A549 (cell line): ENCODE data around the gene ERBB3. TPM values are rescaled to one million over a fixed set of nuclear protein-coding genes. Genes with fewer than 3 reads are reported as not detected.

Experiments used
- BHLHE40 ChIP-seq: IDR thresholded peaks from 2 replicates; pipeline ENCODE4 v1.6.1; 2012; ENCODE audit warnings: low read depth, low read length, inconsistent platforms
- CBX2 ChIP-seq: fragments of 200-600 bp; sonication (generic); IDR thresholded peaks from 2 replicates; pipeline ENCODE4 v1.6.1; 2016; ENCODE audit warnings: low read depth, mild to moderate bottlenecking, borderline replicate concordance
- CBX8 ChIP-seq: fragments of 200-600 bp; sonication (generic); IDR thresholded peaks from 2 replicates; pipeline ENCODE4 v1.6.1; 2016
- CHD4 ChIP-seq: fragments of 200-600 bp; sonication (generic); IDR thresholded peaks from 2 replicates; pipeline ENCODE4 v1.6.1; 2016; ENCODE audit warnings: antibody characterized with exemption, mild to moderate bottlenecking, borderline replicate concordance
- EHF ChIP-seq: fragments of 250-450 bp; sonication (Bioruptor Pico); IDR thresholded peaks from 2 replicates; pipeline ENCODE4 v1.5.0; 2020; ENCODE audit warnings: mild to moderate bottlenecking
- EHMT2 ChIP-seq: fragments of 200-600 bp; sonication (generic); IDR thresholded peaks from 2 replicates; pipeline ENCODE4 v1.6.1; 2016; ENCODE audit warnings: antibody characterized with exemption, low read depth, mild to moderate bottlenecking, moderate library complexity
- EP300 ChIP-seq, 2 experiments: fragments of >200 bp; sonication (Bioruptor Twin); formaldehyde crosslinking; IDR thresholded peaks; 2 replicates in 1 of 2; 3 replicates in 1 of 2; pipeline ENCODE4 v1.6.1; 2016 to 2017
- FOSB ChIP-seq: fragments of 250-450 bp; sonication (Bioruptor Pico); IDR thresholded peaks from 2 replicates; pipeline ENCODE4 v1.5.0; 2020; ENCODE audit warnings: mild to moderate bottlenecking, moderate library complexity
- HDAC2 ChIP-seq: fragments of 200-600 bp; sonication (generic); IDR thresholded peaks from 2 replicates; pipeline ENCODE4 v1.6.1; 2016
- HEYL ChIP-seq: fragments of 250-450 bp; sonication (Bioruptor Pico); IDR thresholded peaks from 2 replicates; pipeline ENCODE4 v1.8.0; 2021; ENCODE audit warnings: mild to moderate bottlenecking, moderate library complexity
- HOXA7 ChIP-seq: fragments of 250-450 bp; sonication (Bioruptor Pico); IDR thresholded peaks from 2 replicates; pipeline ENCODE4 v1.5.0; 2020; ENCODE audit warnings: mild to moderate bottlenecking, moderate library complexity
- HOXB13 ChIP-seq: fragments of 250-450 bp; sonication (Bioruptor Pico); IDR thresholded peaks from 2 replicates; pipeline ENCODE4 v1.5.0; 2020; ENCODE audit warnings: low read depth, mild to moderate bottlenecking, moderate library complexity
- HOXB5 ChIP-seq: fragments of 250-450 bp; sonication (Bioruptor Pico); IDR thresholded peaks from 2 replicates; pipeline ENCODE4 v1.5.0; 2020; ENCODE audit warnings: mild to moderate bottlenecking, moderate library complexity
- MAFK ChIP-seq: fragments of 450-650 bp; IDR thresholded peaks from 2 replicates; pipeline ENCODE4 v1.6.1; 2014; ENCODE audit not compliant: partially characterized antibody
- MYC ChIP-seq: IDR thresholded peaks from 2 replicates; pipeline ENCODE4 v1.6.1; 2012; ENCODE audit warnings: mild to moderate bottlenecking, inconsistent platforms, low read length, improper control_type of control experiment, borderline replicate concordance
- NR3C1 ChIP-seq: fragments of >200 bp; sonication (Bioruptor Twin); formaldehyde crosslinking; IDR thresholded peaks from 3 replicates; pipeline ENCODE4 v1.6.1; 2017
- PHF8 ChIP-seq: fragments of 200-600 bp; sonication (generic); IDR thresholded peaks from 2 replicates; pipeline ENCODE4 v1.6.1; 2016; ENCODE audit warnings: low read depth, mild to moderate bottlenecking, antibody characterized with exemption, moderate library complexity, borderline replicate concordance
- POLR2A ChIP-seq: IDR thresholded peaks from 2 replicates; pipeline ENCODE4 v1.6.1; 2012; ENCODE audit warnings: mild to moderate bottlenecking, low read length
- POLR2AphosphoS2 ChIP-seq: conservative IDR thresholded peaks from 2 replicates; pipeline ENCODE4 v1.6.1; 2012; ENCODE audit warnings: low read length, improper control_type of control experiment, inconsistent platforms
- RAD21 ChIP-seq, 2 experiments: fragments of >200 bp in 1 of 2; sonication (Bioruptor Twin) in 1 of 2; formaldehyde crosslinking in 1 of 2; IDR thresholded peaks in 1 of 2; conservative IDR thresholded peaks in 1 of 2; 2 replicates in 1 of 2; 3 replicates in 1 of 2; pipeline ENCODE4 v1.6.1; 2012 to 2018; ENCODE audit warnings: inconsistent platforms in 1 of 2
- RFX5 ChIP-seq: fragments of 450-650 bp; IDR thresholded peaks from 2 replicates; pipeline ENCODE4 v1.7.1; 2014; ENCODE audit warnings: antibody characterized with exemption, mild to moderate bottlenecking, moderate library complexity
- SREBF2 ChIP-seq: fragments of 450-650 bp; IDR thresholded peaks from 2 replicates; pipeline ENCODE4 v1.6.1; 2014; ENCODE audit warnings: mild to moderate bottlenecking, moderate library complexity
- TP53 ChIP-seq: fragments of 250-450 bp; sonication (Bioruptor Pico); IDR thresholded peaks from 2 replicates; pipeline ENCODE4 v1.5.0; 2021; ENCODE audit warnings: mild to moderate bottlenecking, moderate library complexity
- ZFP36 ChIP-seq: fragments of 450-650 bp; IDR thresholded peaks from 2 replicates; pipeline ENCODE4 v1.6.1; 2014; ENCODE audit warnings: borderline replicate concordance; ENCODE audit not compliant: partially characterized antibody
- ZNF302 ChIP-seq: fragments of 250-450 bp; sonication (Bioruptor Pico); IDR thresholded peaks from 2 replicates; pipeline ENCODE4 v1.9.0; 2021; ENCODE audit warnings: inconsistent platforms, mild to moderate bottlenecking, moderate library complexity
- ZSCAN20 ChIP-seq: fragments of 250-450 bp; sonication (Bioruptor Pico); IDR thresholded peaks from 2 replicates; pipeline ENCODE4 v1.8.0; 2022; ENCODE audit warnings: mild to moderate bottlenecking, moderate library complexity
- polyA plus RNA-seq, 4 experiments: library from polyadenylated mRNA; depleted of rRNA in 3 of 4; stranded (reverse); fragments of >200 nt; fragmentation: RNase III in 1 of 4; extraction: RNeasy Plus Mini Kit Qiagen cat#74134 plus additional on column Dnase treatment in 1 of 4; gene quantifications; 2 replicates in 3 of 4; 3 replicates in 1 of 4; pipeline ENCODE4 v1.2.3, GENCODE V29; 2011 to 2017
- TF ChIP-seq, protein P1 (sequence below): fragments of 250-450 bp; sonication (Bioruptor Pico); IDR thresholded peaks from 2 replicates; pipeline ENCODE4 v1.5.0; 2020; ENCODE audit warnings: low read depth, mild to moderate bottlenecking, moderate library complexity
- TF ChIP-seq, protein P2 (sequence below): fragments of 200-600 bp; sonication (generic); IDR thresholded peaks from 2 replicates; pipeline ENCODE4 v1.6.1; 2016; ENCODE audit warnings: antibody characterized with exemption, mild to moderate bottlenecking, moderate library complexity
- TF ChIP-seq, protein P3 (sequence below): fragments of 250-450 bp; sonication (Bioruptor Pico); IDR thresholded peaks from 2 replicates; pipeline ENCODE4 v1.5.0; 2021; ENCODE audit warnings: mild to moderate bottlenecking, moderate library complexity, borderline replicate concordance
- TF ChIP-seq, protein P4 (sequence below): fragments of >200 bp; sonication (Bioruptor Twin); formaldehyde crosslinking; IDR thresholded peaks from 2 replicates; pipeline ENCODE4 v1.6.1; 2016
- TF ChIP-seq, protein P5 (sequence below): fragments of >200 bp; sonication (Bioruptor Twin); formaldehyde crosslinking; IDR thresholded peaks from 3 replicates; pipeline ENCODE4 v1.5.1; 2016

ERBB3 gene
- polyA plus RNA-seq, 2 of the 4 experiments (the other 2 are of a cell fraction): 2.2 to 17.0 TPM

DNA sequence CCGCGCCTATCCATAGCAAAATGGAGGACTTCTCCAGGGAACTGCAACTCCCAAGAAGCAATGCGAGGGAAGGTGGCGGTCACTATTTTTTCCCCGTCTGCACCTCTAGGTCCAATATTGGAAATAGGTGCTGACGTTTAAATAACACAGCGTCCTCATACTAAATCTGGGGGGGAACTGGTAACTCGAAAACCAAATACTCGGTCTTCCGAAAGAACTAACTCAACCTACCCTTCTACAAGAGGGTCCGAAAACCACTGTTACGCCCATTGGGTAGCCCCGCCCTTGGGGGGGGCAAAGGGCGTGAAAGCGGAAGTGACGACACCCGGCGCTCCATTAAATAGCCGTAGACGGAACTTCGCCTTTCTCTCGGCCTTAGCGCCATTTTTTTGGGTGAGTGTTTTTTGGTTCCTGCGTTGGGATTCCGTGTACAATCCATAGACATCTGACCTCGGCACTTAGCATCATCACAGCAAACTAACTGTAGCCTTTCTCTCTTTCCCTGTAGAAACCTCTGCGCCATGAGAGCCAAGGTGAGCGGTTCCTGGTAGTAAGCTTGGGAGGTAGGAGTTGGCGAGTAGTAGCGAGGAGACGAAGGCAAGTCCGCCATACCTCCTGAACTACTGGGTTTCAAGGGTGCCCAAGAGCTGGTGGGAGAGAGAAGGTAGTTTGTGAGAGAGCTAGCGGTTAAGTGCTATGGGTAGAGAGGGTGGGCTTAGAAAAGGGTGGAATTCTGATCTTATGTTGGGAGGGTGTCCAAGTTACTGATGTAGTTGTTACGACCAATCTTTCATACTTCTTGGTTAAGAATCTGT lies 36.5 kb downstream of the ERBB3 start, which contains the start of gene RPL41 (continued):
- no peak for TF ChIP-seq RAD21 (conservative IDR thresholded peaks at IDR 0.05 in 1 of 2, IDR thresholded peaks at IDR 0.05 in 1 of 2)
- 0 out of 2 replicates have a peak, but pooled peaks have one; percentile 13 for TF ChIP-seq RFX5
- no peak for TF ChIP-seq BHLHE40
- TF ChIP-seq CHD4: no peak
- no peak for TF ChIP-seq ZNF302 (CRISPR knock-in tag)
- TF ChIP-seq, protein P1, sequence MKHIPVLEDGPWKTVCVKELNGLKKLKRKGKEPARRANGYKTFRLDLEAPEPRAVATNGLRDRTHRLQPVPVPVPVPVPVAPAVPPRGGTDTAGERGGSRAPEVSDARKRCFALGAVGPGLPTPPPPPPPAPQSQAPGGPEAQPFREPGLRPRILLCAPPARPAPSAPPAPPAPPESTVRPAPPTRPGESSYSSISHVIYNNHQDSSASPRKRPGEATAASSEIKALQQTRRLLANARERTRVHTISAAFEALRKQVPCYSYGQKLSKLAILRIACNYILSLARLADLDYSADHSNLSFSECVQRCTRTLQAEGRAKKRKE: no peak
- TF ChIP-seq MYC: peak; percentile 85
- TF ChIP-seq MAFK: no peak
- TF ChIP-seq POLR2A: peak; percentile 98
- peak; percentile 76 for TF ChIP-seq HOXA7
- peak; percentile 85 for TF ChIP-seq FOSB (CRISPR knock-in tag)
- no peak for TF ChIP-seq ZSCAN20 (CRISPR knock-in tag)
- TF ChIP-seq HDAC2: no peak
- no peak for TF ChIP-seq CBX2
- TF ChIP-seq PHF8: peak; percentile 92
- TF ChIP-seq NR3C1: no peak
- TF ChIP-seq TP53 (CRISPR knock-in tag): peak; percentile 90
- TF ChIP-seq, protein P2, sequence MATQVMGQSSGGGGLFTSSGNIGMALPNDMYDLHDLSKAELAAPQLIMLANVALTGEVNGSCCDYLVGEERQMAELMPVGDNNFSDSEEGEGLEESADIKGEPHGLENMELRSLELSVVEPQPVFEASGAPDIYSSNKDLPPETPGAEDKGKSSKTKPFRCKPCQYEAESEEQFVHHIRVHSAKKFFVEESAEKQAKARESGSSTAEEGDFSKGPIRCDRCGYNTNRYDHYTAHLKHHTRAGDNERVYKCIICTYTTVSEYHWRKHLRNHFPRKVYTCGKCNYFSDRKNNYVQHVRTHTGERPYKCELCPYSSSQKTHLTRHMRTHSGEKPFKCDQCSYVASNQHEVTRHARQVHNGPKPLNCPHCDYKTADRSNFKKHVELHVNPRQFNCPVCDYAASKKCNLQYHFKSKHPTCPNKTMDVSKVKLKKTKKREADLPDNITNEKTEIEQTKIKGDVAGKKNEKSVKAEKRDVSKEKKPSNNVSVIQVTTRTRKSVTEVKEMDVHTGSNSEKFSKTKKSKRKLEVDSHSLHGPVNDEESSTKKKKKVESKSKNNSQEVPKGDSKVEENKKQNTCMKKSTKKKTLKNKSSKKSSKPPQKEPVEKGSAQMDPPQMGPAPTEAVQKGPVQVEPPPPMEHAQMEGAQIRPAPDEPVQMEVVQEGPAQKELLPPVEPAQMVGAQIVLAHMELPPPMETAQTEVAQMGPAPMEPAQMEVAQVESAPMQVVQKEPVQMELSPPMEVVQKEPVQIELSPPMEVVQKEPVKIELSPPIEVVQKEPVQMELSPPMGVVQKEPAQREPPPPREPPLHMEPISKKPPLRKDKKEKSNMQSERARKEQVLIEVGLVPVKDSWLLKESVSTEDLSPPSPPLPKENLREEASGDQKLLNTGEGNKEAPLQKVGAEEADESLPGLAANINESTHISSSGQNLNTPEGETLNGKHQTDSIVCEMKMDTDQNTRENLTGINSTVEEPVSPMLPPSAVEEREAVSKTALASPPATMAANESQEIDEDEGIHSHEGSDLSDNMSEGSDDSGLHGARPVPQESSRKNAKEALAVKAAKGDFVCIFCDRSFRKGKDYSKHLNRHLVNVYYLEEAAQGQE: peak; percentile 28; the same call in 1 of the 2 replicates
- no peak for TF ChIP-seq POLR2AphosphoS2
- TF ChIP-seq EP300 (IDR thresholded peaks at IDR 0.05): no peak
- TF ChIP-seq CBX8: no peak
- TF ChIP-seq HOXB5 (CRISPR knock-in tag): no peak
- TF ChIP-seq ZFP36: no peak
- TF ChIP-seq, protein P3, sequence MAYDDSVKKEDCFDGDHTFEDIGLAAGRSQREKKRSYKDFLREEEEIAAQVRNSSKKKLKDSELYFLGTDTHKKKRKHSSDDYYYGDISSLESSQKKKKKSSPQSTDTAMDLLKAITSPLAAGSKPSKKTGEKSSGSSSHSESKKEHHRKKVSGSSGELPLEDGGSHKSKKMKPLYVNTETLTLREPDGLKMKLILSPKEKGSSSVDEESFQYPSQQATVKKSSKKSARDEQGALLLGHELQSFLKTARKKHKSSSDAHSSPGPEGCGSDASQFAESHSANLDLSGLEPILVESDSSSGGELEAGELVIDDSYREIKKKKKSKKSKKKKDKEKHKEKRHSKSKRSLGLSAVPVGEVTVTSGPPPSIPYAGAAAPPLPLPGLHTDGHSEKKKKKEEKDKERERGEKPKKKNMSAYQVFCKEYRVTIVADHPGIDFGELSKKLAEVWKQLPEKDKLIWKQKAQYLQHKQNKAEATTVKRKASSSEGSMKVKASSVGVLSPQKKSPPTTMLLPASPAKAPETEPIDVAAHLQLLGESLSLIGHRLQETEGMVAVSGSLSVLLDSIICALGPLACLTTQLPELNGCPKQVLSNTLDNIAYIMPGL: 0 out of 2 replicates have a peak, but pooled peaks have one; percentile 41
- TF ChIP-seq SREBF2: no peak
- TF ChIP-seq HOXB13 (CRISPR knock-in tag): no peak
- TF ChIP-seq, protein P4, sequence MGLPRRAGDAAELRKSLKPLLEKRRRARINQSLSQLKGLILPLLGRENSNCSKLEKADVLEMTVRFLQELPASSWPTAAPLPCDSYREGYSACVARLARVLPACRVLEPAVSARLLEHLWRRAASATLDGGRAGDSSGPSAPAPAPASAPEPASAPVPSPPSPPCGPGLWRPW: no peak
- no peak for TF ChIP-seq HEYL (CRISPR knock-in tag)
- TF ChIP-seq EHF (CRISPR knock-in tag): no peak; the same call in 1 of the 2 replicates
- no peak for TF ChIP-seq EHMT2
- TF ChIP-seq, protein P5, sequence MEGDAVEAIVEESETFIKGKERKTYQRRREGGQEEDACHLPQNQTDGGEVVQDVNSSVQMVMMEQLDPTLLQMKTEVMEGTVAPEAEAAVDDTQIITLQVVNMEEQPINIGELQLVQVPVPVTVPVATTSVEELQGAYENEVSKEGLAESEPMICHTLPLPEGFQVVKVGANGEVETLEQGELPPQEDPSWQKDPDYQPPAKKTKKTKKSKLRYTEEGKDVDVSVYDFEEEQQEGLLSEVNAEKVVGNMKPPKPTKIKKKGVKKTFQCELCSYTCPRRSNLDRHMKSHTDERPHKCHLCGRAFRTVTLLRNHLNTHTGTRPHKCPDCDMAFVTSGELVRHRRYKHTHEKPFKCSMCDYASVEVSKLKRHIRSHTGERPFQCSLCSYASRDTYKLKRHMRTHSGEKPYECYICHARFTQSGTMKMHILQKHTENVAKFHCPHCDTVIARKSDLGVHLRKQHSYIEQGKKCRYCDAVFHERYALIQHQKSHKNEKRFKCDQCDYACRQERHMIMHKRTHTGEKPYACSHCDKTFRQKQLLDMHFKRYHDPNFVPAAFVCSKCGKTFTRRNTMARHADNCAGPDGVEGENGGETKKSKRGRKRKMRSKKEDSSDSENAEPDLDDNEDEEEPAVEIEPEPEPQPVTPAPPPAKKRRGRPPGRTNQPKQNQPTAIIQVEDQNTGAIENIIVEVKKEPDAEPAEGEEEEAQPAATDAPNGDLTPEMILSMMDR: no peak
